Measurements from ENCODE around the gene OXER1. TPM values are rescaled to one million over a fixed set of nuclear protein-coding genes. Genes with fewer than 3 reads are reported as not detected.
A peak's percentile ranks its signal among the peaks of the same experiment; 100 is the strongest.
"Not testable (repeated sequence)": the region's sequence is repeated elsewhere in the genome, so short reads cannot be mapped to it uniquely, and the experiment has no call there.

Gene OXER1
- total RNA-seq, 1 donor, result 1.3 TPM

DNA sequence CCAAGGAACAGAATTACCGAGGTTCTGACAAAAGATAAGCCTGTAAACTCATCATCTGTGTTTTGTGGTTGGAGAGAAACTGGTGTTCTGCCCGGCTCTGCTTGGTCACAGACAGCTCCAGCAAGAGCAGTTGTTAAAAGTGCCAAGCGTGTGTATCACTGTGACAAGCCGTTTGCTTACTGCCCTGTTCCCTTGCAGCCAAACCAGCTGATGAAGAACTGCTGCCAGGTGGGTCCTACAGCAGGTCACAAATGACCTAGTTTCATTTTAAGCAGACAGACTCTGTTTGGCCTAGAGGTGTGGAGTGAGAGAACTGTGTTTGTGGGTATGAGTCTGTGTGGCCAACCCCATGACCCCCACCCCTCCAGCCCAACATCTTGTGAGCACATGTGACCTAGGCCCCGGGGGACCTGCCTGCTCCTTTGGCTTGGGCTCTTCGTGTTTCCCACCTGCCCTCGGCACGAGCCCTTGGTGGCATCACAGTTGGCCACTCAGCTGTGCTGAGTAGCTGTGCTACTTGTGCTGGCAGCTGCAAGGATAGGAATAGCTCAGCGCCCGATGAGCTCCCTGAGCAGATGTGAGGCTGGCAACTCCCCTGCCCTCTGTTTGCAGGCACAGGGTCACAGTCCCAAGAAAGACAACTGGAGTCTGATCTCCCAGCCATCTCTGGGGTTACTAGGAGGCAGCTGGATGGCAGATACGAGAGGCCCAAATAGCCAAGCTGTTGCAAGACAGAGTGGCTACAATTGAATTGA lies 9.7 kb downstream of the OXER1 start:
- DNase-seq (ENCODE audit: low read depth in 2 of 3, low spot score in 2 of 3), result peak in 1 of 3 donors; percentile 53

- DNase-seq (ENCODE audit: low read depth in 2 of 3, low spot score in 2 of 3), result peak in 2 of 3 donors; percentile 41 to 64
Measured at GRCh38 chr2:42752816-42753813, 10.8 kb downstream of the OXER1 start.

DNA sequence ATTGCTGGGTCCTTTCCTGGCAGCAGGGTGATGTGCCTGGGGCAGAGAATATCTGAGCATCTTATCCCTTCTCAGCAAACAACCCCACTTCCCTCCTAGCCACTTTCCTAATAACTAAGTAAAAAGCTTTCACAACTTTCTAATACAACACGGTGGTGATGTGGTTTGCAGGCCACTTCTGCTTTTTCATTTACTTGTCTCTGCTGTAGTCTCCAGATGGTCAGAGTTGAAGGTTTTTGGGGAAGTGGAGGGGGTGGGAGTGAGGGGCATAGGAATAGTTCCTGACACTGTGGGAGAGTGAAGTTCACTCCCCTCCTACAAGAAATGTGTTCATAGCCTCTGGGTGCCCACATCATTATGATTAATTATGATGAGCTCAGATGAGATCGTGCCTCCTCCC lies 11.6 kb downstream of the OXER1 start:
- DNase-seq (ENCODE audit: low read depth in 2 of 3, low spot score in 2 of 3), result peak in 2 of 3 donors; percentile 86 to 95

DNA sequence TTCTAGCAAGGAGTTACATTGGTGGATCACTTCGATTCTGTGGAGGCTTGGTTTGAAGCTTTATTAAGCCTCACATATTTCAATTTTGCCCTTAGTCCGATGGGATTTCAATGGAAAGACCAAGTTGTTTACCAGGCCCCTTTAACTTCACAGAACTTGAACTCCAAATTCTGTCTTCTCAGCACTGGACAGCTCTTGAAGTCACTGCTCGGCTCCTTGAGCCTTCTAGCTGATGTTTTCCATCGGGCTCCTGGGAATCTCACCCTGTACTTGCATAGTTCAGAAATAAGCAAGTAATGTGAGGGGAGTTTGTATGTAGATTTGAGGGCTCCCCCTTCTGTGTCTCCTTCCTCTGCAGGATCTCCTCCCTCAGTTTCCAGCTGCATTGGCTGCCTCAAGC lies 15.1 kb downstream of the OXER1 start:
- DNase-seq (ENCODE audit: low read depth in 2 of 3, low spot score in 2 of 3), result no peak

DNA sequence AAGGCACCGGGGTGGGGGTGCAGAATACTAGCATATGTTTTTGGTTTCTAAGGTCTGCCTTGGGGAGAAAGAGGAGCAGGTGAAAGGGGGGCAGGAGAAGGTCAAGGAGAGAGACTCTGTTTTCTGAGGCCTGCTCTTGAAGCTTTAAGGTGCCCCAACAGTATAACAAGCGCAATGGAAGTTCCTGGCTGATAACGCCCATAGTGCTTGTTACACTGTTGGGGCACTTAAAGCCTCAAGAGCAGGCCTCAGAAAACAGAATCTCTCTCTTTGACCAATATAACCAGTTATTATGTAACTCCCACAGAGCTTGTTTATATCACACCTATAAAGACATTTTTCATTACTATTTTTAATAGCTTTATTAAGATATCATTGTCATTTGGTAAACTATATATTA lies 16.5 kb downstream of the OXER1 start:
- DNase-seq (ENCODE audit: low read depth in 2 of 3, low spot score in 2 of 3), result no peak

DNA sequence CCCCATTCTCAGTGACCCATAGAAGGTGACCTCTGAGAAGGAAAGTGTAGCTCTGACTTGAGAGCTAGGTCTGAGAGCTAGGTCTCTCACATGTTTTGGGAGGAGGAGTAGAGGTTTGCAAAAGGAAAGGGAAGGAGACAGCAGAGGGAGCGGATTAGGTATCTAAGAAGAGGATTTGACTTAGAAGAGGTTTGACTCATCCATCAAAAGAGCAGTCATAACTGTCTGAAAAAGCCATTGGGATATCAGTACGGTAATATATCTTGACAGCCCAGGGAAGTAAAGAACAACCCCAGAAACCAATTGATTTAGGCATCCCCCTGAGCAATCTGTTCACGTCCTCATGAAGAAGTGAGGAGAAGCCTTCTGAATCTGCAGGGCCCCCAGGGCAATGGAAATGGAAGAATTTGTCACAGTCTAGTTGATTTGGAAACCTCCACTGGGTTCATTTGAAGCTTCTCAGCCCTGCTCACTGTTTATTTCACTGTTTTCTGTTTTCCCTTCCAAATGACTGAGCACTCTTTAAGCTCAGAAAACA lies 19.3 kb downstream of the OXER1 start:
- DNase-seq (ENCODE audit: low read depth in 2 of 3, low spot score in 2 of 3), result no peak

GRCh38 chr2:42743659-42743990 lies 20.3 kb downstream of the OXER1 start:
- DNase-seq (ENCODE audit: low read depth in 2 of 3, low spot score in 2 of 3), result no peak

DNA sequence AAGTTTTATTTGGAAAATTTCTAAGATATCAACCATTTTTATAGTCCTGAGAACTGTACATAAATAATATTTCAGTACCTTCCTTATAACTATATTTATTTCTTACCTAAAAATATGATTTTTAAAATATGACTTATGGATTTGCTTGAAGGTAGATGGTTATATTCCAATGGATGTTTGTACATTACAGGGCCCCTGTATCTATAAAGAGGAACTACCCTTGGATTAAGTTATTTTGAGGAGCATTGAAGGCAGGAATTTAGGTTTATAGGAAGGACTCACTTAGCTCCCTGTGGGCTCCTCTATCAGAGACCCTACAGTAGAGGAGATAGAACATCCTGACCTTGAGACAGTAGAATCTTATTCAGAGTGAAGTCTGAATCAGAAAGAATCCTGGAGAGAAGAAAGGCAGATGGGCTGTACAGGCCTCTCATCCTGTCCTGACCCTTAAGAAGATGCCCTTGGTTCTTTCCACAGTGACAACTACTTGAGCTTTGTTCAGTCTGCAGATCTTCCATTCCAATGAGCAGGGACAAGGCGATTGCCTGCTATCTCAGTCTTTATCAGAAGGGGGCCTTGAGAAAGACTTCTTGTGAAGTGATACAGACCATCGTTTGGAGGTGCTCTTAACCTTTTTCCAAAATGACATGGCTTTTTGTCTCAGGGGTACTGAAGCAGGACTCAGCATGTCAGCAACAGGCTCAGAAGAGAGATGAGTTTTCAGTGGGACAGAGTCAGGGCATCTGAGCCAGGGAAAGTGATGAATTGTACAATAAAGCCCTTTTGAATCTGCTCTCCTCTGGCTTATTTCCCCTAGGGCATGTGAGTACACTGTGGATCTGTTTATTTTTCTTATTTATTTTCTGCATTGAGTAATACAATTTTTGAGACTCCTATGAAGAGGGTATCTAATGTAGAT lies 20.9 kb downstream of the OXER1 start:
- DNase-seq (ENCODE audit: low read depth in 2 of 3, low spot score in 2 of 3), result no peak

- DNase-seq (ENCODE audit: low read depth in 2 of 3, low spot score in 2 of 3), result no peak
Measured at GRCh38 chr2:42741140-42741539, 22.8 kb downstream of the OXER1 start.

DNA sequence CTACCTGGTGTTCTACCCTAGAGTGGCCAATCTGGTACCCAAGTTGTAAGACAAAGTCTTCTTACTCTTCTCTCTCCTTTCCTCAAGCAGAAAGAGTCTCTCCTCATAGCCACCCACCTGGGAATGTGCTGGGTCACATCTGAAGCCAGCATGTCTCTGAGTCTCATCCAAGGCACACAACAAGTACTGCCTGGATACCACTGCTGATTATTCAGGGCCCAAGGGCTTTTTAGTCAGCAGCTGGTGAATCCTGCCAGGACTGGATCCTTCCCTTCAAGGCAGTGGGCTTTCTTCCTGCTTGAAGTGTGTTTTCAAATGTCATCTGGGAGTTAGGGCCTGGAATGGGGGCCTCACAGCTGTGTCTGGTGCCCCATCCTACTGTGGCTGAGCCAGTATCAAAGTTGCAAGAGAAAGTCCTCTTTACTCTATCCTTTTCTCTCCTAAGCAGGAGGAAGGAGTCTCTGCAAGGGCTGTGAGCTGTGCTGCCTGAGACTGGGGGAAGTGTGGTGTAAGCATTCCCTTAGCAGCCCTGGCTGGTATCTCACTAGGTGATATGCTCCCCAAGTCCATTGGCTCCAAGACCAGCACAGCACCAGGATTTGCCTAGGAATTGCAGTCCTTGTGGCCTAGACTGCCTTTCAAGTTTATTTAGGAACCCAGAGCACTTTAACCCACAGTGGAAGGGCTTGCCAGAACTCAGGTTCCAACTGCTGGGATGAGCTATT lies 27.2 kb downstream of the OXER1 start:
- no peak for DNase-seq (ENCODE audit: low read depth in 2 of 3, low spot score in 2 of 3)

- DNase-seq (ENCODE audit: low read depth in 2 of 3, low spot score in 2 of 3), result no peak
Measured at GRCh38 chr2:42733852-42734251, 30.1 kb downstream of the OXER1 start.

DNA sequence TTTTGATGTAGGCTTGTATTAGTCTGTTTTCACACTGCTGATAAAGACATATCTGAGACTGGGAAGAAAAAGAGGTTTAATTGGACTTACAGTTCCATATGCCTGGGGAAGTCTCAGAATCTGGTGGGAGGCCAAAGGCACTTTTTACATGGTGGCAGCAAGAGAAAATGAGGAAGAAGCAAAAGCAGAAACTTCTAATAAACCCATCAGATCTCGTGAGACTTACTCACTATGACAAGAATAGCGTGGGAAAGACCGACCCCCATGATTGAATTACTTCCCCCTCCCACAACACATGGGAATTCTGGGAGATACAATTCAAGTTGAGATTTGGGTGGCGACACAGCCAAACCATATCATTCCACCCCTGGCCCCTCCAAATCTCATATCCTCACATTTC lies 32.6 kb downstream of the OXER1 start:
- DNase-seq (ENCODE audit: low read depth in 2 of 3, low spot score in 2 of 3), result not testable (repeated sequence)

DNA sequence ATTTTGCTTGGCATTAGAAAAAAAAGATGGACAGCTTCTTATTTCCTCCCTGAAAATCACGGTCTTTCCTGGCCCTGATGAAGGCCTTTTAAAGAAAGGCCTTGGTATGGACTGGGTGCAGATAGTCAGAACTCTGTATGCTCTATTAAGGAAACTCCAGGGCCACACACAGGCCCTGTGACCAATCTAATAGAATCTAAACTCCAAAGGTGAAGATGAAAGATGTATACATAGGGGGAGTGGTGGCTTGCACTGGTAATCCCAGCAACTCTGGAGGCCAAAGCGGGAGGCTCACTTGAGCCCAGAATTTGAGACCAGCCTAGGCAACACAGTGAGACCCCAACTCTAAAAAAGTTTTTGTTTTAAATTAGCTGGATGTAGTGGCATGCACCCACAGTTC lies 37.3 kb downstream of the OXER1 start:
- no peak for DNase-seq (ENCODE audit: low read depth in 2 of 3, low spot score in 2 of 3)

DNA sequence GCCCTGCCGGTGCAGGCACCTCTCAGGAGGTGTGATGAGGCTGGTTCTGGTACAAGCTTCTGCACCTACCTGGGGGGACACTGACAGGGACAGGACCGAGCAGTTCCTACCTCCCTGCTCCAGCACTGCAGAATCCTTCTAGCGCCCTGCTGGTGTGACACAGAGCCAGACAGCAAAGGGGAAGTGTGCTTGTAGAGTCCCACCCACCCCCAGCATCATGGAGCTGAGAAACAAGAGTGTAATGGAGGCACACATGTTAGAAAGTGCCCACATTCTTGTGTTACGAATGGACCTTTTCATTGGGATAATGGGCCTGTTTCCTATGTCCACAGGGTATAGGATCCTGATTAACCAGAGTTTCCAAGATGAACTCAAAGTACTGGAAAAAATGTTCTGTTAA lies 38.3 kb downstream of the OXER1 start:
- peak in 2 of 3 donors; percentile 9 to 41 for DNase-seq (ENCODE audit: low read depth in 2 of 3, low spot score in 2 of 3)

- no peak for DNase-seq (ENCODE audit: low read depth in 2 of 3, low spot score in 2 of 3)
Measured at GRCh38 chr2:42724886-42725285, 39.0 kb downstream of the OXER1 start.

GRCh38 chr2:42723465-42723864 lies 40.5 kb downstream of the OXER1 start:
- no peak for DNase-seq (ENCODE audit: low read depth in 2 of 3, low spot score in 2 of 3)

DNA sequence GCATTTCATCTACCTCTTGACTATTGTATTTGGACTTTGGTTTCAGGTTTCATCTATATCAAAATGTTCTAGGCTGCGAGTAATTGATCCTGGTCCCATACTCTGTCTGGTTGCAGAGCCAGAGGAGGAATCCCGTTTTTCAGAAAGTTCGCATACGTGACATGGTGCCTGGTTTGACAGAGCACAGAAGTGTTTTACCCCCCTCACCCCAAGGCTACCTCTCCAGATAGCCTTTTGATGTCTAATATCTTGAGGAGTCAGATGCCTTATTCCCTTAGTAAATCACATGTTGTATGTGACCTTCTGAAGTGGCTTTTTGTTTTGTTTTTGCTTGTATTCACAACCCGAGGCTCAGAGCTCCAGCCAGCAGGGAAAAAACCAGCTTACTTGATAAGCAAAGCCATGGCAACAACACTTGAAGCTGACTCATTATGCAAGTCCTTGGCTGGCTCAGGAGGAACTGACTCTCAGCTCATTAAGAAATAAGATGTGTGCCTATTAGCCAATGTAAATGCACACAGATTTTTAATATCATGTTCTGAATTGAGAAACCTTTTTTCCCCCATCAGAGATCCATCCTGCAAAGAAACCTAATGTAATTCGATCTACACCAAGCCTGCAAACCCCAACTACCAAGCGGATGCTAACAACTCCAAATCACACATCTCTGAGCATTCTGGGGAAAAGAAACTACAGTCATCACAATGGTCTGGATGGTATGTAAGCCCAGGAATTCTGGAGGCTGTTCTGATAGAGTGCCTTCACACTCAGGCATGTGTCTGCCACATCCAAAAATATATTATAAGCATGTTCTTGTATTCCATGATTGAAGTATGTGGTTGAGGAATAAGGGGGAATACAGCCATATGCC lies 41.4 kb downstream of the OXER1 start:
- peak in 2 of 3 donors; percentile 71 to 87 for DNase-seq (ENCODE audit: low read depth in 2 of 3, low spot score in 2 of 3)

- DNase-seq (ENCODE audit: low read depth in 2 of 3, low spot score in 2 of 3), result no peak
Measured at GRCh38 chr2:42721898-42722297, 42.0 kb downstream of the OXER1 start.

- DNase-seq (ENCODE audit: low read depth in 2 of 3, low spot score in 2 of 3), result no peak
Measured at GRCh38 chr2:42714686-42715085, 49.2 kb downstream of the OXER1 start.
